ENCODE results near the gene MMD. TPM values are rescaled to one million over a fixed set of nuclear protein-coding genes. Genes with fewer than 3 reads are reported as not detected.

The MMD gene
- polyA plus RNA-seq, 3 donors = 3.4 to 7.0 (median 4.6) TPM

DNA sequence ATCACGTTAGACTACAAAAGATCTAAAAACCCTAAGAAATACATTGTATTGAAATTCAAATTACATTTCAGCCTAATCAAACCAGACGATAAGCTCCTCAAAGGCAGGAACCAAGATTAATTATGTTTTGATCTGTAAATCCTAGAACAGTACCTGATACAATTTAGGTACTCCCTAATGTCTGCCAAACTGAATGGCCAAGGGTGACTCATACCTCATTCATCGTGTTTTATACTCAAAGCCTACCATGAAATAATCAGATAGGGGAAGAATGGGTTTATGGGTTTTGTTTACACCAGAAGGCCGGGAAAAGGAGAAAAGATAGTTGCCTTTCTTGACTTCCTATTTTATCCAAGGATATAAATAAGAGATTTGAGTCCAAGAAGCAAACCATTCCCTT is 19.3 kb downstream of the MMD start:
- H3K9me3 Mint-ChIP-seq = no peaks in the 10 kb centered on the region

DNA sequence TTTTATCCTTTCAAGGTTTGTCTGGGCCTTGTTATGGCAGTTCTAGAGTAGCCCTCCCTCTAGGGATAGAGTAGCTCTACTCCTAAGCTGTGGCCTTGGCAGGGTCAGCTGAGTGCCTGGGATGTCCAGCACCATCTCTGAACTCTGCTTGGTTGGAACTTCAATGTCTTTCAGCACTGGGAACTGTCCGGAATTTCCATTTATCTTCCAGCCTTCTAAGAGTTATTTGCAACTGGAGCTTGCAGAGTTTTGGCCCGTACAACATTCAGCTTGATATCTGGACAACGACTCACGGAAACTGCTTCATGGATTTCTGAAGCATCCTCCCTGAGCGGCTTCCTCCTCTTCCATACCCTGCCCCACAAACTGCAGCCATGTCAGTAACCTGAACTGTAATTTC is 22.9 kb downstream of the MMD start:
- H3K4me1 ChIP-seq (ENCODE audit: control insufficient read depth in 1 of 2, insufficient read depth in 2 of 2, low read length in 2 of 2) = peaks cover 22 to 25% of the 10 kb centered on the region in 2 donors
- no peaks in the 10 kb centered on the region for H3K9me3 ChIP-seq (replicated peaks in 1 of 2; ENCODE audit: control insufficient read depth in 1 of 2, insufficient read depth in 1 of 2, low read length in 2 of 2)
- H3K36me3 Mint-ChIP-seq = peaks cover 34 to 43% of the 10 kb centered on the region in 2 donors
- intact Hi-C loops (cut with micrococcal nuclease) = no loop called here
- H3K4me1 Mint-ChIP-seq = peaks cover 23% of the 10 kb centered on the region
- WGBS (ENCODE audit: insufficient coverage) = 100% methylated on average over 5 of the region's 5 CpGs
- no peak overlapping the region for H3K4me3 Mint-ChIP-seq
- no peak overlapping the region for H3K4me3 ChIP-seq (replicated peaks in 1 of 3; ENCODE audit: low read depth in 2 of 3, low read length in 3 of 3)
- H3K79me2 ChIP-seq (ENCODE audit: insufficient read depth, low read length) = no peaks in the 10 kb centered on the region
- DNase-seq = no peak
- H3K27me3 Mint-ChIP-seq (ENCODE audit: low read depth in 3 of 3) = peaks cover 0 to 2% (median 2%) of the 10 kb centered on the region in 3 donors
- no peak overlapping the region for H3K9ac ChIP-seq (ENCODE audit: insufficient read depth, low read length, poor library complexity, severe bottlenecking)
- no peaks in the 10 kb centered on the region for H4K20me1 ChIP-seq (ENCODE audit: insufficient read depth, low read length)
- H3K4me2 ChIP-seq (replicated peaks; ENCODE audit: extremely low read depth, low read length, poor library complexity, severe bottlenecking) = no peak overlapping the region
- H3K27me3 ChIP-seq (ENCODE audit: control insufficient read depth in 2 of 2, insufficient read depth in 2 of 2, low read length in 2 of 2) = no peaks in the 10 kb centered on the region
- peak overlapping the region in 1 of 2 donors; percentile 8 for H3K27ac ChIP-seq (ENCODE audit: low read depth in 1 of 2, low read length in 2 of 2)
- no peaks in the 10 kb centered on the region for H3K9me3 Mint-ChIP-seq
- TF ChIP-seq, protein P1, sequence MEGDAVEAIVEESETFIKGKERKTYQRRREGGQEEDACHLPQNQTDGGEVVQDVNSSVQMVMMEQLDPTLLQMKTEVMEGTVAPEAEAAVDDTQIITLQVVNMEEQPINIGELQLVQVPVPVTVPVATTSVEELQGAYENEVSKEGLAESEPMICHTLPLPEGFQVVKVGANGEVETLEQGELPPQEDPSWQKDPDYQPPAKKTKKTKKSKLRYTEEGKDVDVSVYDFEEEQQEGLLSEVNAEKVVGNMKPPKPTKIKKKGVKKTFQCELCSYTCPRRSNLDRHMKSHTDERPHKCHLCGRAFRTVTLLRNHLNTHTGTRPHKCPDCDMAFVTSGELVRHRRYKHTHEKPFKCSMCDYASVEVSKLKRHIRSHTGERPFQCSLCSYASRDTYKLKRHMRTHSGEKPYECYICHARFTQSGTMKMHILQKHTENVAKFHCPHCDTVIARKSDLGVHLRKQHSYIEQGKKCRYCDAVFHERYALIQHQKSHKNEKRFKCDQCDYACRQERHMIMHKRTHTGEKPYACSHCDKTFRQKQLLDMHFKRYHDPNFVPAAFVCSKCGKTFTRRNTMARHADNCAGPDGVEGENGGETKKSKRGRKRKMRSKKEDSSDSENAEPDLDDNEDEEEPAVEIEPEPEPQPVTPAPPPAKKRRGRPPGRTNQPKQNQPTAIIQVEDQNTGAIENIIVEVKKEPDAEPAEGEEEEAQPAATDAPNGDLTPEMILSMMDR (IDR thresholded peaks at IDR 0.05) = no peak
- H3K36me3 ChIP-seq (replicated peaks in 1 of 2; ENCODE audit: control insufficient read depth in 1 of 2, insufficient read depth in 2 of 2, low read length in 2 of 2) = peaks cover 15 to 48% of the 10 kb centered on the region in 2 donors
- no peak overlapping the region for H2AFZ ChIP-seq (ENCODE audit: insufficient read depth, low read depth, low read length, poor library complexity, severe bottlenecking)
- H3K27ac Mint-ChIP-seq = peak overlapping the region in 2 of 7 donors; percentile 36 to 47

More for the DNA sequence above, 19.3 kb downstream of the MMD start:
- peaks cover 4 to 6% of the 10 kb centered on the region in 2 donors for H3K4me1 ChIP-seq (ENCODE audit: control insufficient read depth in 1 of 2, insufficient read depth in 2 of 2, low read length in 2 of 2)
- H3K36me3 ChIP-seq (replicated peaks in 1 of 2; ENCODE audit: control insufficient read depth in 1 of 2, insufficient read depth in 2 of 2, low read length in 2 of 2) = peaks cover 15 to 60% of the 10 kb centered on the region in 2 donors
- H3K4me3 ChIP-seq (replicated peaks in 1 of 3; ENCODE audit: low read depth in 2 of 3, low read length in 3 of 3) = no peak overlapping the region
- intact Hi-C loops (cut with micrococcal nuclease) = no loop called here
- H3K27ac Mint-ChIP-seq = no peak overlapping the region
- H2AFZ ChIP-seq (ENCODE audit: insufficient read depth, low read depth, low read length, poor library complexity, severe bottlenecking) = no peak overlapping the region
- peaks cover 49 to 57% of the 10 kb centered on the region in 2 donors for H3K36me3 Mint-ChIP-seq
- no CpG with 5 or more reads among the region's 4 CpGs for WGBS (ENCODE audit: insufficient coverage)
- peaks cover 10% of the 10 kb centered on the region for H3K4me1 Mint-ChIP-seq
- peaks cover 0 to 2% (median 2%) of the 10 kb centered on the region in 3 donors for H3K27me3 Mint-ChIP-seq (ENCODE audit: low read depth in 3 of 3)
- H3K79me2 ChIP-seq (ENCODE audit: insufficient read depth, low read length) = no peaks in the 10 kb centered on the region
- no peak overlapping the region for H3K4me3 Mint-ChIP-seq
- DNase-seq = no peak
- no peaks in the 10 kb centered on the region for H3K27me3 ChIP-seq (ENCODE audit: control insufficient read depth in 2 of 2, insufficient read depth in 2 of 2, low read length in 2 of 2)
- TF ChIP-seq, protein P1 (IDR thresholded peaks at IDR 0.05) = no peak
- H3K4me2 ChIP-seq (replicated peaks; ENCODE audit: extremely low read depth, low read length, poor library complexity, severe bottlenecking) = no peak overlapping the region
- H3K9ac ChIP-seq (ENCODE audit: insufficient read depth, low read length, poor library complexity, severe bottlenecking) = no peak overlapping the region
- no peaks in the 10 kb centered on the region for H3K9me3 ChIP-seq (replicated peaks in 1 of 2; ENCODE audit: control insufficient read depth in 1 of 2, insufficient read depth in 1 of 2, low read length in 2 of 2)
- H3K27ac ChIP-seq (ENCODE audit: low read depth in 1 of 2, low read length in 2 of 2) = no peak overlapping the region
- no peaks in the 10 kb centered on the region for H4K20me1 ChIP-seq (ENCODE audit: insufficient read depth, low read length)

Data from CD14-positive monocyte (primary cell).